Endothelial cell of umbilical vein (primary cell): Measurements from ENCODE around the gene ZNG1B. TPM values are rescaled to one million over a fixed set of nuclear protein-coding genes. Genes with fewer than 3 reads are reported as not detected.
A peak's percentile ranks its signal among the peaks of the same experiment; 100 is the strongest.
"Not testable (repeated sequence)": the region's sequence is repeated elsewhere in the genome, so short reads cannot be mapped to it uniquely, and the experiment has no call there.

ENCODE experiments used
- BruUV-seq: library from RNA; stranded (reverse); fragments of 400-500 nt; replicated peaks from 2 replicates; lab custom pipeline; 2021; lab: Mats Ljungman, UMichigan
- CTCF ChIA-PET: fragments of 300-600, 350-600 bp; sonication (Branson Sonifier 250); formaldehyde crosslinking; loops from one replicate; lab custom pipeline; 2021; ENCODE audit warnings: antibody characterized with exemption, inconsistent platforms; lab: Charles Lee
- POLR2A ChIA-PET: fragments of 300-600, 350-600 bp; sonication (Branson Sonifier 250); formaldehyde crosslinking; loops from one replicate; lab custom pipeline; 2021; ENCODE audit warnings: antibody characterized with exemption, inconsistent platforms; lab: Charles Lee
- DNase-seq: peaks from one replicate; pipeline ENCODE4 v3.0.0-alpha.2; 2011; ENCODE audit warnings: low read depth, low spot score
- FAIRE-seq: peaks from 2 replicates; lab custom pipeline; 2011; peaks lifted over from hg19 to GRCh38; lab: Jason Lieb, UNC
- H2AFZ ChIP-seq: 2 replicates; pipeline ENCODE4 v1.6.0; 2012; ENCODE audit warnings: low read depth, low read length, control low read depth, inconsistent platforms
- H3K27ac ChIP-seq: 2 replicates; pipeline ENCODE4 v1.5.1; 2011; ENCODE audit warnings: low read depth, mild to moderate bottlenecking, control low read depth, low read length, moderate library complexity; ENCODE audit not compliant: insufficient read depth
- H3K27me3 ChIP-seq, 2 experiments: 2 replicates each; pipeline versions ENCODE4 v1.6.0 to v1.6.1; 2011; ENCODE audit warnings: low read length in 2 of 2, mixed read lengths in 1 of 2; ENCODE audit not compliant: control insufficient read depth in 2 of 2, insufficient read depth in 2 of 2
- H3K36me3 ChIP-seq, 2 experiments: 2 replicates in 1 of 2; 3 replicates in 1 of 2; pipeline ENCODE4 v1.5.1; 2011; ENCODE audit warnings: low read length in 2 of 2, mild to moderate bottlenecking in 1 of 2, moderate library complexity in 1 of 2; ENCODE audit not compliant: control insufficient read depth in 2 of 2, insufficient read depth in 2 of 2; ENCODE audit errors: extremely low read depth in 1 of 2
- H3K4me1 ChIP-seq: 3 replicates; pipeline ENCODE4 v1.5.1; 2011; ENCODE audit warnings: mild to moderate bottlenecking, low read length; ENCODE audit not compliant: control insufficient read depth, insufficient read depth; ENCODE audit errors: extremely low read depth
- H3K4me2 ChIP-seq: 2 replicates; pipeline ENCODE4 v1.6.1; 2011; ENCODE audit warnings: low read length, control low read depth, mixed read lengths; ENCODE audit not compliant: insufficient read depth
- H3K4me3 ChIP-seq, 3 experiments: fragments of 200-600 bp in 1 of 3; sonication (generic), shearing (Covaris generic) in 1 of 3; replicated peaks in 1 of 3; 2 replicates each; pipeline ENCODE4 v1.5.1; 2011 to 2016; ENCODE audit warnings: control low read depth in 3 of 3, low read length in 3 of 3, mild to moderate bottlenecking in 2 of 3, inconsistent platforms in 1 of 3, low read depth in 1 of 3, moderate library complexity in 1 of 3; ENCODE audit not compliant: insufficient read depth in 1 of 3
- H3K79me2 ChIP-seq: 2 replicates; pipeline ENCODE4 v1.6.0; 2012; ENCODE audit warnings: low read length, inconsistent platforms; ENCODE audit not compliant: control insufficient read depth, insufficient read depth
- H3K9ac ChIP-seq: replicated peaks from 2 replicates; pipeline ENCODE3; 2011; ENCODE audit warnings: low read length, control low read depth; ENCODE audit not compliant: insufficient read depth; ENCODE audit errors: extremely low read depth
- H3K9me1 ChIP-seq: replicated peaks from 3 replicates; pipeline ENCODE4 v1.6.0; 2011; ENCODE audit warnings: mild to moderate bottlenecking, low read length; ENCODE audit not compliant: control insufficient read depth, insufficient read depth; ENCODE audit errors: extremely low read depth
- H3K9me3 ChIP-seq: replicated peaks from 2 replicates; pipeline ENCODE4 v1.5.1; 2012; ENCODE audit warnings: low read length, inconsistent platforms; ENCODE audit not compliant: control insufficient read depth, insufficient read depth
- H4K20me1 ChIP-seq: replicated peaks from 2 replicates; pipeline ENCODE3; 2011; ENCODE audit warnings: mild to moderate bottlenecking, low read length; ENCODE audit not compliant: control insufficient read depth, insufficient read depth; ENCODE audit errors: extremely low read depth
- MYC ChIP-seq: IDR thresholded peaks from one replicate; pipeline ENCODE4 v1.6.1; 2011; ENCODE audit warnings: mild to moderate bottlenecking, low read depth, low read length
- dilution Hi-C: fragments of 300-500 bp; cut with MboI; formaldehyde crosslinking; loops from one replicate; pipeline ENCODE4 v1.15.0; 2019; ENCODE audit warnings: low sequenced_read_pairs; ENCODE audit not compliant: extremely low pct_ligation_motif_present
- intact Hi-C: fragments of 100-400 bp; cut with micrococcal nuclease; formaldehyde crosslinking; loops from one replicate; pipeline ENCODE4 v1.10.0; 2022
- polyA plus RNA-seq, 4 experiments: library from polyadenylated mRNA; depleted of rRNA in 3 of 4; stranded (reverse) in 3 of 4; unstranded in 1 of 4; fragments of >200 nt; gene quantifications; 2 replicates each; pipeline versions ENCODE4 v1.2.1 to v1.2.3, GENCODE V29; 2011 to 2012; ENCODE audit warnings: missing spikeins in 1 of 4
- total RNA-seq: library from RNA; stranded (reverse); gene quantifications from 2 replicates; pipeline ENCODE4 v1.2.3, GENCODE V29; 2021
- TF ChIP-seq, protein P1 (sequence below), 2 donors: IDR thresholded peaks; 1 replicate in 1 of 2; 2 replicates in 1 of 2; pipeline ENCODE4 v1.5.1; 2011; ENCODE audit warnings: low read length in 2 of 2, mild to moderate bottlenecking in 2 of 2, moderate library complexity in 2 of 2, control low read depth in 1 of 2, inconsistent platforms in 1 of 2, low read depth in 1 of 2; ENCODE audit not compliant: insufficient read depth in 1 of 2; ENCODE audit errors: extremely low read depth in 1 of 2

Gene ZNG1B
- total and polyA plus RNA-seq, 2 donors (not counting 3 experiments of a cell fraction or from before 2014, with no cell fraction given) = 12.6 to 31.3 TPM

DNA sequence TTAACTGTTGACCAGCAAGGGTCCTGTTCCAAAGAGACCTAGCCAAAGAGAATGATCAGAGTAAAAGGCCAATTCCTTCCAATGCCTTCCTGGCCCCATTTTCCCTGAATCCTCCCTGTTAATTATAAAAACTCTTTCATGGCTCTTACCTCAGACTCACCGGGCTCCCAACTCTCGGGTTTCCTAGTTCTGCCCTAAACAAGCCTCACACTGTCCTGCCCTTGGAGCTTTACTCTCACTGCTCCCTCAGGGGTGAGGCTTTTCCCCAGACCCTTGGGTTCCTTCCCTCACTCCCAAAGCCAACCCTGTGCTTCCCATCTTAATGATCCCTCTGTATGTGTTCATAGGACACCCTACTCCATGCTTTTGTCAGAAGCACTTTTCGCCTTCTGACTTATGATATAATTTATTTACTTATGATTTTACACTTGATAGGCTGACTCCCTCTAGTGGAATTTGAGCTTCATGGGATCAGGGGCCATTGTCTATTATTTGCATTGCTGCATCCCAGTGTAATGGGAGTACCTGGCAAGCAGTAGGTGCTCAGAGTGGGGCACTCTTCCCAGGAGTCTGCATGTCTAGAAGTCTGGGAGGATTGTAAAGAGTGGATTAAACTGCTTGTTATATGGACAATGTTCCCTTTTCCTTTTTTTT, 29.9 kb upstream of the ZNG1B start:
- peaks cover 5 to 8% of the 10 kb centered on the region in 2 experiments for H3K27me3 ChIP-seq
- H3K36me3 ChIP-seq = no peaks in the 10 kb centered on the region
- H3K9me1 ChIP-seq = no peaks in the 10 kb centered on the region
- no peaks in the 10 kb centered on the region for H3K9me3 ChIP-seq
- H3K4me2 ChIP-seq = no peak overlapping the region
- H3K9ac ChIP-seq = no peak overlapping the region
- TF ChIP-seq, protein P1, sequence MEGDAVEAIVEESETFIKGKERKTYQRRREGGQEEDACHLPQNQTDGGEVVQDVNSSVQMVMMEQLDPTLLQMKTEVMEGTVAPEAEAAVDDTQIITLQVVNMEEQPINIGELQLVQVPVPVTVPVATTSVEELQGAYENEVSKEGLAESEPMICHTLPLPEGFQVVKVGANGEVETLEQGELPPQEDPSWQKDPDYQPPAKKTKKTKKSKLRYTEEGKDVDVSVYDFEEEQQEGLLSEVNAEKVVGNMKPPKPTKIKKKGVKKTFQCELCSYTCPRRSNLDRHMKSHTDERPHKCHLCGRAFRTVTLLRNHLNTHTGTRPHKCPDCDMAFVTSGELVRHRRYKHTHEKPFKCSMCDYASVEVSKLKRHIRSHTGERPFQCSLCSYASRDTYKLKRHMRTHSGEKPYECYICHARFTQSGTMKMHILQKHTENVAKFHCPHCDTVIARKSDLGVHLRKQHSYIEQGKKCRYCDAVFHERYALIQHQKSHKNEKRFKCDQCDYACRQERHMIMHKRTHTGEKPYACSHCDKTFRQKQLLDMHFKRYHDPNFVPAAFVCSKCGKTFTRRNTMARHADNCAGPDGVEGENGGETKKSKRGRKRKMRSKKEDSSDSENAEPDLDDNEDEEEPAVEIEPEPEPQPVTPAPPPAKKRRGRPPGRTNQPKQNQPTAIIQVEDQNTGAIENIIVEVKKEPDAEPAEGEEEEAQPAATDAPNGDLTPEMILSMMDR (IDR thresholded peaks at IDR 0.05; ENCODE audit: extremely low read depth in 1 of 2, insufficient read depth in 1 of 2, low read depth in 1 of 2, low read length in 2 of 2) = peak in 1 of 2 donors; percentile 4
- no peak for TF ChIP-seq MYC
- POLR2A ChIA-PET = no interaction called here
- no peak overlapping the region for H3K4me3 ChIP-seq
- DNase-seq (no peak), FAIRE-seq (no peak)
- H3K4me1 ChIP-seq = no peaks in the 10 kb centered on the region
- intact Hi-C loops (no loop called here), dilution Hi-C loops (no loop called here)
- H2AFZ ChIP-seq = no peak overlapping the region
- no TSS peak for BruUV-seq
- no peak overlapping the region for H3K27ac ChIP-seq
- CTCF ChIA-PET = interaction anchor here (1.5 to 1.8 kb wide), 4 partner anchors 8 to 269 kb away, joined by 3 to 7 read pairs (median 5); no protein-coding TSS in a partner anchor
- no peaks in the 10 kb centered on the region for H4K20me1 ChIP-seq
- no peaks in the 10 kb centered on the region for H3K79me2 ChIP-seq

DNA sequence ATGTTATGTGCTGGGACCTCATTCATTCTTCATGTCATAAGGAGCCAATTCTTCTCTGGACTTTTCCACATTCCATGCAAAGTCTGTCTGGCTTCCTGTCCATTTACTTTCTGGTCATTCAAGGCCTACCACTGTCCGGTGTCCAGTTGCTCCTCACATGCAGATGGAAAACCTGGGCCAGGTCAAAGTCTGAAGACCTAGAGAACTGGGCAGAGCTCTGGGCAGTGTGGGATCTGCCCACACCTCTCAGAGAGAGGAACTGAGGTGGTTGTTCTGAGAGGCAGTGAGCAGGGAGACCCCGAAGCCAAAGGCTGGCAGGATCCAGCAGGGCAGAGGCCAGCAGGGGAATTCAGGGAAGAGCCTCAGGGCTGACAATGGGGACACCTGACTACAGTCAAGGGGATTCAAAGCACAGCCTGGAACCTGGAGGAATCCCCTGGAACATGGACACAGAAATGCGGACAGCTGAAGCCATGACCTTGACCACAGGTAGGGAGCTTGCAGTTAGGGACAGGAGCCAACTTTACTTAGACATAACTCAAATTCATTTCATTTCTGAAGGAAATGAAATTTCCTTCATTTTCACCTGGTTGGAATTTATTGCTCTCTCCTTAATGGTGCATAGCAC, 25.7 kb upstream of the ZNG1B start:
- dilution Hi-C loops, FAIRE-seq, H3K4me1 ChIP-seq, H3K36me3 ChIP-seq, H3K4me3 ChIP-seq, H4K20me1 ChIP-seq, H2AFZ ChIP-seq, CTCF ChIA-PET, H3K79me2 ChIP-seq, DNase-seq, H3K27ac ChIP-seq, POLR2A ChIA-PET, H3K9me1 ChIP-seq, H3K27me3 ChIP-seq, H3K4me2 ChIP-seq, intact Hi-C loops, BruUV-seq, H3K9ac ChIP-seq, H3K9me3 ChIP-seq: not testable (repeated sequence)

DNA sequence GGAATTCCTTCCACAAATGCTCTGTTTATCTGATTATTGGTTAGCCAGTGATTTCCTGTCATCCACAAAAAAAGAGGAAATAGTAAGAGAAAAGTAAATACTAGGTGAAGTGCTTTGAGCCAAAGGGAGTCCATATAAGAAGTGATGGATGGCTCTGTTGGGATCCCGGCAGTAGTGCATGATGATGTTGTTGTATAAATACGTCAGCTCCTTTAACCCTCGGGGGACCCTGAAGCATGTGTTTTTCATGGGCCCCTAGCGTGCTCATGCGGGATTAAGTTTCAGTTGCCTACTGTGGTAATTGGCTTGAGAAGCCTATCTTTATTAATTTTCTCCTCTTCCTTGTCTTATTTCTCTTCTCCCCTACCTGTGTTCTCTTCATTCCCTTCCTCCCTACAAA, 24.7 kb upstream of the ZNG1B start:
- dilution Hi-C loops, H3K4me1 ChIP-seq, BruUV-seq, H3K36me3 ChIP-seq, H3K79me2 ChIP-seq, H3K9me1 ChIP-seq, POLR2A ChIA-PET, FAIRE-seq, H3K27ac ChIP-seq, CTCF ChIA-PET, H3K9ac ChIP-seq, H2AFZ ChIP-seq, H4K20me1 ChIP-seq, H3K9me3 ChIP-seq, H3K4me3 ChIP-seq, H3K4me2 ChIP-seq, intact Hi-C loops, H3K27me3 ChIP-seq, DNase-seq: not testable (repeated sequence)
